ENCODE measurements around the gene FUT7.

FUT7 gene

DNA sequence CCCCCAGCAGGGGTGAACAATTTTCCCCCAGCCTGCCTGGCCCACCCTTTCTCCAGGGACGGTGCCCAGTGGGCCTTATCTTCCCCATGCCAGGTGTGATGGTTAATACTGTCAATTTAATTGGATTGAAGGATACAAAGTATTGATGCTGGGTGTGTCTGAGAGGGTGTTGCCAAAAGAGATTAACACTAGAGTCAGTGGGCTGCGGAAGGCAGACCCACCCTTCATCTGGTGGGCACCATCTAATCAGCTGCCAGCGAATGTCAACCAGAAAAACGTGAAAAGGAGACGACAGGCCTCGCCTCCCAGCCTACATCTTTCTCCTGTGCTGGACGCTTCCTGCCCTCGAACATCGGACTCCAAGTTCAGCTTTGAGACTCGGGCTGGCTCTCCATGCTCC is 5.6 kb upstream of the FUT7 start:
- TF ChIP-seq EGR1 (IDR thresholded peaks at IDR 0.05) (no peak), NFIC (IDR thresholded peaks at IDR 0.05) (no peak), CREB1 (IDR thresholded peaks at IDR 0.05; ENCODE audit: low read depth) (no peak), YY1 (IDR thresholded peaks at IDR 0.05; ENCODE audit: low read depth) (no peak), TEAD4 (IDR thresholded peaks at IDR 0.05) (no peak)
- TF ChIP-seq, protein P1, sequence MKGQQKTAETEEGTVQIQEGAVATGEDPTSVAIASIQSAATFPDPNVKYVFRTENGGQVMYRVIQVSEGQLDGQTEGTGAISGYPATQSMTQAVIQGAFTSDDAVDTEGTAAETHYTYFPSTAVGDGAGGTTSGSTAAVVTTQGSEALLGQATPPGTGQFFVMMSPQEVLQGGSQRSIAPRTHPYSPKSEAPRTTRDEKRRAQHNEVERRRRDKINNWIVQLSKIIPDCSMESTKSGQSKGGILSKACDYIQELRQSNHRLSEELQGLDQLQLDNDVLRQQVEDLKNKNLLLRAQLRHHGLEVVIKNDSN (IDR thresholded peaks at IDR 0.05) = no peak

DNA sequence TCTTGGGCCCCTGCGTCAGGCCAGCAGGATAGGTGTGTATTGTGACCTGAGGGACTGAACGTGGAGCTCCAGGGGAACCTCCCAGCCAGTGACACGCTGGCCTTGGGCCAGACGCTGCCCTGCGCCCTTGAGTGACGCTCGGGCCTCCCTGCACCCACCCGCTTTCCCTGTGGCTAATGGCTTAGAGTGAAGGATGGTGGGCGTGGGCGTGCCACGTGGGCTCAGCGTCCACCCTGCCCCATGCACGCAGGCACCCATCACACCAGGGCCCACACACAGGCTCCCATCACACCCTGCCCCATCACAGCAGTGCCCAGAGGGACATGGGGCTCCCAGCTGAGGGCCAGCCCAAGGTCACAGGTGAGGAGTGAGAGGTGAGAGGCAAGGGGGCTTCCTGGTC is 5.1 kb upstream of the FUT7 start:
- no peak for TF ChIP-seq REST (IDR thresholded peaks at IDR 0.05; ENCODE audit: low read depth)
- TF ChIP-seq, protein P2, sequence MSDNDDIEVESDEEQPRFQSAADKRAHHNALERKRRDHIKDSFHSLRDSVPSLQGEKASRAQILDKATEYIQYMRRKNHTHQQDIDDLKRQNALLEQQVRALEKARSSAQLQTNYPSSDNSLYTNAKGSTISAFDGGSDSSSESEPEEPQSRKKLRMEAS (IDR thresholded peaks at IDR 0.05) = no peak
- no peak for TF ChIP-seq NFIC (IDR thresholded peaks at IDR 0.05)
- no peak for TF ChIP-seq TAF1 (IDR thresholded peaks at IDR 0.05; ENCODE audit: low read depth)
- no peak for TF ChIP-seq CREB1 (IDR thresholded peaks at IDR 0.05; ENCODE audit: low read depth)
- no peak for TF ChIP-seq EGR1 (IDR thresholded peaks at IDR 0.05)
- no peak for TF ChIP-seq RAD21 (IDR thresholded peaks at IDR 0.05; ENCODE audit: low read depth)
- no peak for TF ChIP-seq FOXM1 (IDR thresholded peaks at IDR 0.05; ENCODE audit: borderline replicate concordance, low read depth)

- TF ChIP-seq ZBTB7A (IDR thresholded peaks at IDR 0.05; ENCODE audit: low read depth) (no peak), TAF1 (IDR thresholded peaks at IDR 0.05; ENCODE audit: low read depth) (no peak), EGR1 (IDR thresholded peaks at IDR 0.05) (no peak), CREB1 (IDR thresholded peaks at IDR 0.05; ENCODE audit: low read depth) (no peak), TEAD4 (IDR thresholded peaks at IDR 0.05) (no peak), FOXM1 (IDR thresholded peaks at IDR 0.05; ENCODE audit: borderline replicate concordance, low read depth) (no peak), TCF12 (IDR thresholded peaks at IDR 0.05; ENCODE audit: low read depth) (no peak), CEBPB (IDR thresholded peaks at IDR 0.05) (no peak), RAD21 (IDR thresholded peaks at IDR 0.05; ENCODE audit: low read depth) (no peak), NFIC (IDR thresholded peaks at IDR 0.05) (no peak), EP300 (IDR thresholded peaks at IDR 0.05; ENCODE audit: borderline replicate concordance) (no peak), YY1 (IDR thresholded peaks at IDR 0.05; ENCODE audit: low read depth) (no peak)
- TF ChIP-seq, protein P1 (IDR thresholded peaks at IDR 0.05) = no peak
- TF ChIP-seq, protein P2 (IDR thresholded peaks at IDR 0.05) = no peak
Measured at GRCh38 chr9:137035937-137036336, 4.0 kb upstream of the FUT7 start.

DNA sequence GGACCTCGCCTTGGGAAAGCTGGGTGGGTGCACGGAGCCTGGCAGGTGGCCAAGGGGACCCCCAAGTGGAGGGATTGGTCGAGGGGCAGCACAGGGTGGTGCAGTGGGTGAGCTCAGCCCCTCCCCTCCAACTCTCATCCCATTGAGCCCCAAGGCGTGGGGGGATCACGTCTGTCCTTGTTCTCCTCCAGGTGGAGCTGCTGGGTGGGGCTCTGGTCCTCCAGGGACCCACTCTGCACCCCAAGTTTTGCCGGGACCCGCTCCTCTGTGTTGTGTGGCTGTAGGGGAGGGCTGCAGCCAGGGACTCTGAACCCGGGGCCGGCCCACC is 3.6 kb upstream of the FUT7 start:
- TF ChIP-seq RAD21 (IDR thresholded peaks at IDR 0.05; ENCODE audit: low read depth) (no peak), CEBPB (IDR thresholded peaks at IDR 0.05) (no peak), YY1 (IDR thresholded peaks at IDR 0.05; ENCODE audit: low read depth) (no peak), FOXM1 (IDR thresholded peaks at IDR 0.05; ENCODE audit: borderline replicate concordance, low read depth) (no peak), ZBTB7A (IDR thresholded peaks at IDR 0.05; ENCODE audit: low read depth) (no peak)
- TF ChIP-seq, protein P1 (IDR thresholded peaks at IDR 0.05) = no peak

- TF ChIP-seq TEAD4 (IDR thresholded peaks at IDR 0.05) = no peak
- no peak for TF ChIP-seq TCF12 (IDR thresholded peaks at IDR 0.05; ENCODE audit: low read depth)
- TF ChIP-seq ZBTB7A (IDR thresholded peaks at IDR 0.05; ENCODE audit: low read depth) = 0 out of 2 replicates have a peak, but pooled peaks have one; percentile 10
- TF ChIP-seq RAD21 (IDR thresholded peaks at IDR 0.05; ENCODE audit: low read depth) = peak; percentile 95
- TF ChIP-seq TAF1 (IDR thresholded peaks at IDR 0.05; ENCODE audit: low read depth) = no peak
Measured at GRCh38 chr9:137034709-137035506, 3.0 kb upstream of the FUT7 start.

- TF ChIP-seq ZBTB7A (IDR thresholded peaks at IDR 0.05; ENCODE audit: low read depth) (0 out of 2 replicates have a peak, but pooled peaks have one; percentile 14), RAD21 (IDR thresholded peaks at IDR 0.05; ENCODE audit: low read depth) (no peak)
Measured at GRCh38 chr9:137034039-137034708, 2.3 kb upstream of the FUT7 start.

GRCh38 chr9:137032858-137033257 is 970 bp upstream of the FUT7 start:
- TF ChIP-seq TEAD4 (IDR thresholded peaks at IDR 0.05) (no peak), NFIC (IDR thresholded peaks at IDR 0.05) (no peak), REST (IDR thresholded peaks at IDR 0.05; ENCODE audit: low read depth) (no peak), TAF1 (IDR thresholded peaks at IDR 0.05; ENCODE audit: low read depth) (no peak), YY1 (IDR thresholded peaks at IDR 0.05; ENCODE audit: low read depth) (no peak), ZBTB7A (IDR thresholded peaks at IDR 0.05; ENCODE audit: low read depth) (no peak), EP300 (IDR thresholded peaks at IDR 0.05; ENCODE audit: borderline replicate concordance) (no peak), FOXM1 (IDR thresholded peaks at IDR 0.05; ENCODE audit: borderline replicate concordance, low read depth) (no peak), RAD21 (IDR thresholded peaks at IDR 0.05; ENCODE audit: low read depth) (no peak), CREB1 (IDR thresholded peaks at IDR 0.05; ENCODE audit: low read depth) (no peak), TCF12 (IDR thresholded peaks at IDR 0.05; ENCODE audit: low read depth) (no peak), EGR1 (IDR thresholded peaks at IDR 0.05) (no peak), CEBPB (IDR thresholded peaks at IDR 0.05) (no peak)
- TF ChIP-seq, protein P1 (IDR thresholded peaks at IDR 0.05) = no peak
- TF ChIP-seq, protein P2 (IDR thresholded peaks at IDR 0.05) = no peak
